Stimulated activated CD8-positive, alpha-beta memory T cell treated with anti-CD3 and anti-CD28 coated beads, Interleukin-15, amount 100 ng/mL, for 4 hours (primary cell): ENCODE measurements around the gene ARPIN.
"Not testable (repeated sequence)": the region's sequence is repeated elsewhere in the genome, so short reads cannot be mapped to it uniquely, and the experiment has no call there.

Experiments
- DNase-seq, 2 donors: peaks; one replicate each; pipeline ENCODE4 v3.0.0-alpha.2; 2020; ENCODE audit warnings: low read depth in 2 of 2

ARPIN gene

GRCh38 chr15:89878323-89878722 lies 34.4 kb downstream of the ARPIN start:
- DNase-seq: no peak

GRCh38 chr15:89877083-89877425 lies 35.7 kb downstream of the ARPIN start:
- DNase-seq: no peak

GRCh38 chr15:89876396-89877082 lies 36.2 kb downstream of the ARPIN start:
- no peak for DNase-seq

- no peak for DNase-seq
Measured at GRCh38 chr15:89875741-89876140, 37.0 kb downstream of the ARPIN start.

GRCh38 chr15:89874926-89875564 lies 37.7 kb downstream of the ARPIN start:
- DNase-seq: peak; percentile 58 to 61

GRCh38 chr15:89870688-89871288 lies 42.0 kb downstream of the ARPIN start:
- no peak for DNase-seq

- no peak for DNase-seq
Measured at GRCh38 chr15:89870006-89870405, 42.7 kb downstream of the ARPIN start.

GRCh38 chr15:89869490-89869889 lies 43.3 kb downstream of the ARPIN start:
- not testable (repeated sequence) for DNase-seq

- no peak for DNase-seq
Measured at GRCh38 chr15:89864958-89865739, 47.6 kb downstream of the ARPIN start.

- DNase-seq: no peak
Measured at GRCh38 chr15:89863918-89864317, 48.8 kb downstream of the ARPIN start.

GRCh38 chr15:89860891-89861290 lies 51.9 kb downstream of the ARPIN start:
- no peak for DNase-seq

- DNase-seq: no peak
Measured at GRCh38 chr15:89860431-89860830, 52.3 kb downstream of the ARPIN start.

GRCh38 chr15:89858661-89859458 lies 53.9 kb downstream of the ARPIN start:
- DNase-seq: no peak

GRCh38 chr15:89857673-89858072 lies 55.1 kb downstream of the ARPIN start:
- no peak for DNase-seq

- DNase-seq: no peak
Measured at GRCh38 chr15:89855948-89856347, 56.8 kb downstream of the ARPIN start.

GRCh38 chr15:89854863-89855262 lies 57.9 kb downstream of the ARPIN start:
- not testable (repeated sequence) for DNase-seq

GRCh38 chr15:89852342-89852995 lies 60.3 kb downstream of the ARPIN start:
- no peak for DNase-seq

GRCh38 chr15:89851673-89852341 lies 60.9 kb downstream of the ARPIN start:
- DNase-seq: no peak

- no peak for DNase-seq
Measured at GRCh38 chr15:89848970-89849292, 63.8 kb downstream of the ARPIN start.

- no peak for DNase-seq
Measured at GRCh38 chr15:89847101-89847500, 65.7 kb downstream of the ARPIN start.
